H9 (cell line): Measurements from ENCODE around the gene FAT1. TPM values are rescaled to one million over a fixed set of nuclear protein-coding genes. Genes with fewer than 3 reads are reported as not detected.

Source experiments
- DNase-seq: peaks from one replicate; pipeline ENCODE4 v3.0.0-alpha.2; 2017
- H2AFZ ChIP-seq: one replicate; pipeline ENCODE4 v1.6.1; 2013; ENCODE audit warnings: mild to moderate bottlenecking, low read length, control low read depth, moderate library complexity
- H2AK5ac ChIP-seq: 2 replicates; pipeline ENCODE4 v1.6.1; 2013; ENCODE audit warnings: low read length, control low read depth, mixed read lengths; ENCODE audit not compliant: insufficient read length
- H2BK120ac ChIP-seq: one replicate; pipeline ENCODE4 v1.6.1; 2013; ENCODE audit warnings: low read depth, mild to moderate bottlenecking, low read length, control low read depth, inconsistent platforms; ENCODE audit not compliant: poor library complexity, severe bottlenecking
- H2BK12ac ChIP-seq: 2 replicates; pipeline ENCODE4 v1.6.1; 2013; ENCODE audit warnings: low read length, control low read depth, mixed read lengths, low read depth; ENCODE audit not compliant: insufficient read length
- H2BK15ac ChIP-seq: 2 replicates; pipeline ENCODE4 v1.6.1; 2013; ENCODE audit warnings: low read depth, low read length, control low read depth
- H2BK20ac ChIP-seq: one replicate; pipeline ENCODE4 v1.6.1; 2013; ENCODE audit warnings: low read depth, mild to moderate bottlenecking, low read length, control low read depth, inconsistent platforms; ENCODE audit not compliant: poor library complexity, severe bottlenecking
- H2BK5ac ChIP-seq: 2 replicates; pipeline ENCODE4 v1.6.1; 2013; ENCODE audit warnings: low read length, control low read depth, mixed read lengths; ENCODE audit not compliant: insufficient read length
- H3K14ac ChIP-seq: 2 replicates; pipeline ENCODE4 v1.6.1; 2013; ENCODE audit warnings: low read length, control low read depth; ENCODE audit not compliant: insufficient read depth
- H3K18ac ChIP-seq: 2 replicates; pipeline ENCODE4 v1.6.1; 2013; ENCODE audit warnings: low read depth, mild to moderate bottlenecking, mixed read lengths, low read length, control low read depth; ENCODE audit not compliant: insufficient read length
- H3K23ac ChIP-seq: 2 replicates; pipeline ENCODE4 v1.6.1; 2013; ENCODE audit warnings: low read length, control low read depth, mixed read lengths, low read depth; ENCODE audit not compliant: insufficient read length
- H3K23me2 ChIP-seq: 2 replicates; pipeline ENCODE4 v1.6.1; 2013; ENCODE audit warnings: low read depth, mild to moderate bottlenecking, mixed read lengths, low read length, control low read depth; ENCODE audit not compliant: insufficient read length, poor library complexity, severe bottlenecking
- H3K27ac ChIP-seq: 2 replicates; pipeline ENCODE4 v1.5.1; 2013; ENCODE audit warnings: low read length, control low read depth, mixed read lengths, low read depth; ENCODE audit not compliant: insufficient read length
- H3K27me3 ChIP-seq: 2 replicates; pipeline ENCODE4 v1.6.1; 2013; ENCODE audit warnings: low read length, control low read depth, inconsistent platforms; ENCODE audit not compliant: insufficient read depth
- H3K4ac ChIP-seq: 2 replicates; pipeline ENCODE4 v1.6.1; 2013; ENCODE audit warnings: low read depth, mild to moderate bottlenecking, control low read depth, inconsistent platforms, low read length, moderate library complexity
- H3K4me1 ChIP-seq: 2 replicates; pipeline ENCODE4 v1.6.1; 2013; ENCODE audit warnings: low read length, control low read depth, inconsistent platforms; ENCODE audit not compliant: insufficient read depth
- H3K4me2 ChIP-seq: 2 replicates; pipeline ENCODE4 v1.6.1; 2013; ENCODE audit warnings: low read length, control low read depth, mixed read lengths; ENCODE audit not compliant: insufficient read length, insufficient read depth
- H3K56ac ChIP-seq: 2 replicates; pipeline ENCODE4 v1.6.1; 2013; ENCODE audit warnings: low read depth, mild to moderate bottlenecking, mixed read lengths, low read length, control low read depth; ENCODE audit not compliant: insufficient read length
- H3K79me1 ChIP-seq: 2 replicates; pipeline ENCODE4 v1.6.1; 2013; ENCODE audit warnings: low read depth, mild to moderate bottlenecking, moderate library complexity, low read length, control low read depth, inconsistent platforms; ENCODE audit not compliant: insufficient read depth, poor library complexity, severe bottlenecking
- H3K79me2 ChIP-seq: 2 replicates; pipeline ENCODE4 v1.6.1; 2013; ENCODE audit warnings: low read length, control low read depth, inconsistent platforms; ENCODE audit not compliant: insufficient read depth
- H3K9ac ChIP-seq: 2 replicates; pipeline ENCODE4 v1.6.1; 2013; ENCODE audit warnings: low read length, control low read depth, mixed read lengths; ENCODE audit not compliant: insufficient read length; ENCODE audit errors: extremely low read depth
- H3K9me3 ChIP-seq: one replicate; pipeline ENCODE4 v1.6.1; 2013; ENCODE audit warnings: low read depth, low read length, inconsistent platforms; ENCODE audit not compliant: control insufficient read depth
- H3T11ph ChIP-seq: one replicate; pipeline ENCODE4 v1.6.1; 2013; ENCODE audit warnings: mild to moderate bottlenecking, low read length, control low read depth, inconsistent platforms
- H4K20me1 ChIP-seq: one replicate; pipeline ENCODE4 v1.6.1; 2013; ENCODE audit not compliant: control insufficient read depth, insufficient read length, insufficient read depth
- H4K5ac ChIP-seq: 2 replicates; pipeline ENCODE4 v1.6.1; 2013; ENCODE audit warnings: low read depth, mild to moderate bottlenecking, mixed read lengths, low read length, control low read depth; ENCODE audit not compliant: insufficient read length
- H4K8ac ChIP-seq: replicated peaks from 2 replicates; pipeline ENCODE4 v1.6.1; 2013; ENCODE audit warnings: low read length, control low read depth, mixed read lengths, low read depth; ENCODE audit not compliant: insufficient read length
- H4K91ac ChIP-seq: 2 replicates; pipeline ENCODE4 v1.6.1; 2013; ENCODE audit warnings: low read depth, mild to moderate bottlenecking, moderate library complexity, mixed read lengths, low read length, control low read depth; ENCODE audit not compliant: insufficient read length
- H3K27ac Mint-ChIP-seq, 3 experiments: 2 replicates in 2 of 3; 3 replicates in 1 of 3; pipeline ENCODE4 v1.8.0; 2020 to 2021; ENCODE audit warnings: mixed read lengths in 3 of 3, mild to moderate bottlenecking in 1 of 3, moderate library complexity in 1 of 3
- H3K27me3 Mint-ChIP-seq: 2 replicates; pipeline ENCODE4 v1.8.0; 2021; ENCODE audit warnings: low read depth, mild to moderate bottlenecking, moderate library complexity, mixed read lengths
- H3K36me3 Mint-ChIP-seq, 3 experiments: 2 replicates in 2 of 3; 3 replicates in 1 of 3; pipeline ENCODE4 v1.8.0; 2020 to 2021; ENCODE audit warnings: low read depth in 3 of 3, mixed read lengths in 3 of 3; ENCODE audit not compliant: insufficient read depth in 1 of 3
- H3K4me1 Mint-ChIP-seq, 2 experiments: 2 replicates each; pipeline ENCODE4 v1.8.0; 2020; ENCODE audit warnings: mixed read lengths in 2 of 2
- H3K4me3 Mint-ChIP-seq, 2 experiments: 2 replicates in 1 of 2; 3 replicates in 1 of 2; pipeline ENCODE4 v1.8.0; 2020 to 2021; ENCODE audit warnings: mild to moderate bottlenecking in 2 of 2, mixed read lengths in 2 of 2, moderate library complexity in 1 of 2
- H3K9me3 Mint-ChIP-seq, 2 experiments: 2 replicates in 1 of 2; 3 replicates in 1 of 2; pipeline ENCODE4 v1.8.0; 2020; ENCODE audit warnings: mild to moderate bottlenecking in 2 of 2, mixed read lengths in 2 of 2, moderate library complexity in 1 of 2
- WGBS: extraction: QIAGEN DNeasy Blood & Tissue Kit; methylation state at CpG from one replicate; pipeline ENCODE4 v1.1.7; 2013; ENCODE audit warnings: missing lambda C conversion rate, low lambda C conversion rate, mixed read lengths; ENCODE audit not compliant: insufficient read length; ENCODE audit errors: extremely low coverage; 5-methylcytosine and 5-hydroxymethylcytosine counted together
- total RNA-seq: library from RNA; stranded (reverse); gene quantifications from 2 replicates; pipeline ENCODE4 v1.2.1, GENCODE V29; 2021
- TF ChIP-seq, protein P1 (sequence below): fragments of 200-600 bp; sonication (generic); conservative IDR thresholded peaks from 3 replicates; pipeline ENCODE4 v1.8.0; 2021; ENCODE audit warnings: antibody characterized with exemption, mild to moderate bottlenecking

Gene FAT1
- total RNA-seq, 1 experiment from 2014 or later = 173 TPM

DNA sequence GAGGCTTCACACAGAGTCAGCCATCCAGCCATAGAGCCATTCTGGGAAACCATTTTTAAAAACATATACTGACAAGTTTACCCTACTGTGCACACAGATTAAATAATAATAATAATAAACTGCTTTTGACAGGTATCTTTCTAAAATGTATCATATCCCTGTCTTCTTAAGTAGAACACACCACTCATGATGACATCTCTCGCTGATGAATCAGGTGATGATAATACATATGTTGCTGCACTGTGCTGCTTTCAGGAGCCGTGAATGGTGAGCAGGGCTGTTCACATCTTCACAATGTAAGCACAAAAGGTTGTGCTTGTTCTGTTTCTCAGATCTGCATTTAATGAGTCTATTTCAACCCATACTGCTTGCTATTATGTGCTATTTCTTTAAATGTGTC is 171.8 kb downstream of the FAT1 start:
- Histone ChIP-seq H3K23ac (no peak overlapping the region), H3K56ac (no peak overlapping the region), H4K8ac (no peak overlapping the region), H2BK5ac (no peak overlapping the region), H2BK20ac (no peak overlapping the region), H3K14ac (no peak overlapping the region), H3K4me1 (no peaks in the 10 kb centered on the region), H3T11ph (no peak overlapping the region), H3K4me2 (no peak overlapping the region), H3K23me2 (peaks cover 8% of the 10 kb centered on the region), H4K5ac (no peak overlapping the region), H2BK120ac (no peak overlapping the region), H3K4ac (no peak overlapping the region), H3K27me3 (no peaks in the 10 kb centered on the region; the same call in 1 of the 2 replicates), H3K79me2 (no peaks in the 10 kb centered on the region), H3K79me1 (no peaks in the 10 kb centered on the region), H3K9ac (no peak overlapping the region), H4K20me1 (no peaks in the 10 kb centered on the region), H3K18ac (no peak overlapping the region), H2AFZ (no peak overlapping the region), H2BK15ac (no peak overlapping the region), H2BK12ac (no peak overlapping the region), H3K27ac (no peak overlapping the region), H4K91ac (no peak overlapping the region), H2AK5ac (no peak overlapping the region), H3K9me3 (no peaks in the 10 kb centered on the region)
- Mint-ChIP-seq H3K4me3 (no peak overlapping the region), H3K9me3 (no peaks in the 10 kb centered on the region; a peak in 1 of 5 replicates), H3K4me1 (peaks cover 6 to 14% of the 10 kb centered on the region in 2 experiments), H3K36me3 (no peaks in the 10 kb centered on the region; a peak in 1 of 7 replicates), H3K27ac (no peak overlapping the region), H3K27me3 (peaks cover 29% of the 10 kb centered on the region)
- TF ChIP-seq, protein P1, sequence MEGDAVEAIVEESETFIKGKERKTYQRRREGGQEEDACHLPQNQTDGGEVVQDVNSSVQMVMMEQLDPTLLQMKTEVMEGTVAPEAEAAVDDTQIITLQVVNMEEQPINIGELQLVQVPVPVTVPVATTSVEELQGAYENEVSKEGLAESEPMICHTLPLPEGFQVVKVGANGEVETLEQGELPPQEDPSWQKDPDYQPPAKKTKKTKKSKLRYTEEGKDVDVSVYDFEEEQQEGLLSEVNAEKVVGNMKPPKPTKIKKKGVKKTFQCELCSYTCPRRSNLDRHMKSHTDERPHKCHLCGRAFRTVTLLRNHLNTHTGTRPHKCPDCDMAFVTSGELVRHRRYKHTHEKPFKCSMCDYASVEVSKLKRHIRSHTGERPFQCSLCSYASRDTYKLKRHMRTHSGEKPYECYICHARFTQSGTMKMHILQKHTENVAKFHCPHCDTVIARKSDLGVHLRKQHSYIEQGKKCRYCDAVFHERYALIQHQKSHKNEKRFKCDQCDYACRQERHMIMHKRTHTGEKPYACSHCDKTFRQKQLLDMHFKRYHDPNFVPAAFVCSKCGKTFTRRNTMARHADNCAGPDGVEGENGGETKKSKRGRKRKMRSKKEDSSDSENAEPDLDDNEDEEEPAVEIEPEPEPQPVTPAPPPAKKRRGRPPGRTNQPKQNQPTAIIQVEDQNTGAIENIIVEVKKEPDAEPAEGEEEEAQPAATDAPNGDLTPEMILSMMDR = no peak
- no CpG with 5 or more reads among the region's 2 CpGs for WGBS
- DNase-seq = no peak
